Endothelial cell (in vitro differentiated cells): Measurements from ENCODE around the gene MED15. TPM values are rescaled to one million over a fixed set of nuclear protein-coding genes. Genes with fewer than 3 reads are reported as not detected.

Experiments
- DNase-seq: peaks from one replicate; pipeline ENCODE4 v3.0.0; 2021; ENCODE audit warnings: low spot score
- H3K27ac Mint-ChIP-seq: one replicate; pipeline ENCODE4 v1.8.0; 2021; ENCODE audit warnings: mixed read lengths, inconsistent platforms; ENCODE audit not compliant: unreplicated experiment
- H3K27me3 Mint-ChIP-seq: one replicate; pipeline ENCODE4 v1.8.0; 2021; ENCODE audit warnings: mild to moderate bottlenecking, moderate library complexity, mixed read lengths, inconsistent platforms; ENCODE audit not compliant: unreplicated experiment
- H3K36me3 Mint-ChIP-seq: one replicate; pipeline ENCODE4 v1.8.0; 2021; ENCODE audit warnings: mild to moderate bottlenecking, low read depth, mixed read lengths, inconsistent platforms; ENCODE audit not compliant: unreplicated experiment
- H3K4me1 Mint-ChIP-seq: one replicate; pipeline ENCODE4 v1.8.0; 2021; ENCODE audit warnings: mild to moderate bottlenecking, mixed read lengths, inconsistent platforms; ENCODE audit not compliant: unreplicated experiment
- H3K4me3 Mint-ChIP-seq: one replicate; pipeline ENCODE4 v1.8.0; 2021; ENCODE audit warnings: mild to moderate bottlenecking, mixed read lengths, inconsistent platforms; ENCODE audit not compliant: unreplicated experiment
- H3K9me3 Mint-ChIP-seq: one replicate; pipeline ENCODE4 v1.8.0; 2021; ENCODE audit warnings: mixed read lengths, inconsistent platforms; ENCODE audit not compliant: unreplicated experiment
- total RNA-seq: library from RNA; stranded (reverse); fragmentation: NEBNext Ultra II Directional; extraction: Animal tissue kit (Norgen Biotek cat#: 25700); gene quantifications from one replicate; pipeline ENCODE4 v1.2.1, GENCODE V29; 2021; ENCODE audit not compliant: unreplicated experiment
- TF ChIP-seq, protein P1 (sequence below): fragments of 200-600 bp; sonication (generic); IDR thresholded peaks from one replicate; pipeline ENCODE4 v1.5.0; 2021; ENCODE audit warnings: antibody characterized with exemption; ENCODE audit not compliant: unreplicated experiment

The MED15 gene
- total RNA-seq, 1 donor from 2014 or later, result 165 TPM

- H3K27me3 Mint-ChIP-seq, result peaks cover 4% of the 10 kb centered on the region
- no peak overlapping the region for H3K4me3 Mint-ChIP-seq
- TF ChIP-seq, protein P1, sequence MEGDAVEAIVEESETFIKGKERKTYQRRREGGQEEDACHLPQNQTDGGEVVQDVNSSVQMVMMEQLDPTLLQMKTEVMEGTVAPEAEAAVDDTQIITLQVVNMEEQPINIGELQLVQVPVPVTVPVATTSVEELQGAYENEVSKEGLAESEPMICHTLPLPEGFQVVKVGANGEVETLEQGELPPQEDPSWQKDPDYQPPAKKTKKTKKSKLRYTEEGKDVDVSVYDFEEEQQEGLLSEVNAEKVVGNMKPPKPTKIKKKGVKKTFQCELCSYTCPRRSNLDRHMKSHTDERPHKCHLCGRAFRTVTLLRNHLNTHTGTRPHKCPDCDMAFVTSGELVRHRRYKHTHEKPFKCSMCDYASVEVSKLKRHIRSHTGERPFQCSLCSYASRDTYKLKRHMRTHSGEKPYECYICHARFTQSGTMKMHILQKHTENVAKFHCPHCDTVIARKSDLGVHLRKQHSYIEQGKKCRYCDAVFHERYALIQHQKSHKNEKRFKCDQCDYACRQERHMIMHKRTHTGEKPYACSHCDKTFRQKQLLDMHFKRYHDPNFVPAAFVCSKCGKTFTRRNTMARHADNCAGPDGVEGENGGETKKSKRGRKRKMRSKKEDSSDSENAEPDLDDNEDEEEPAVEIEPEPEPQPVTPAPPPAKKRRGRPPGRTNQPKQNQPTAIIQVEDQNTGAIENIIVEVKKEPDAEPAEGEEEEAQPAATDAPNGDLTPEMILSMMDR, result no peak
- no peaks in the 10 kb centered on the region for H3K4me1 Mint-ChIP-seq
- DNase-seq, result no peak
- no peaks in the 10 kb centered on the region for H3K36me3 Mint-ChIP-seq
- H3K27ac Mint-ChIP-seq, result no peak overlapping the region
- no peaks in the 10 kb centered on the region for H3K9me3 Mint-ChIP-seq
Observed at GRCh38 chr22:20604092-20604747, 96.8 kb downstream of the MED15 start.

DNA sequence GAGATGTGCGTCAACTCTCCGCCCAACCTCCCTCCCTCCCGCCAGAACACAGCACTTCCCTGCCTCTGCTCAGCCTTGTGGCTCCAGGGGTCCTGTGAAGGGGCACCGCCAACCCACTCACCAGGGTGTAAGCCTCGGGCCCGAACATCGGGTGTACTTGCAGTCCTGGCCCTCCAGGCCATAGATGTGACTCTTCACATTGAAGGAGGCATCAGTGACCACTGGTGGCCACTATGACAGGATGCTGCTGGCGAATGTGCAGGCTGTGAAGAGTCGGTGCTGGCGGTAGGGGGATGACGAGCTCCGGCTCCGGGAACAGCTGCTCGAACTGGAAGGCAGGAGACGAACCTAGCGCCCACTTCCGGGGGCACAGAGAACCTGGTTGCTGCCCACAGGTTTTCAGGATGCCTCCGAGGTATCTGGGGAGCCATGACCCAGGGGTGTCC lies 97.4 kb downstream of the MED15 start:
- Mint-ChIP-seq H3K9me3 (no peaks in the 10 kb centered on the region), H3K36me3 (no peaks in the 10 kb centered on the region), H3K4me1 (no peaks in the 10 kb centered on the region), H3K27ac (no peak overlapping the region), H3K4me3 (no peak overlapping the region), H3K27me3 (peaks cover 6% of the 10 kb centered on the region)
- no peak for DNase-seq
- TF ChIP-seq, protein P1, result no peak

DNA sequence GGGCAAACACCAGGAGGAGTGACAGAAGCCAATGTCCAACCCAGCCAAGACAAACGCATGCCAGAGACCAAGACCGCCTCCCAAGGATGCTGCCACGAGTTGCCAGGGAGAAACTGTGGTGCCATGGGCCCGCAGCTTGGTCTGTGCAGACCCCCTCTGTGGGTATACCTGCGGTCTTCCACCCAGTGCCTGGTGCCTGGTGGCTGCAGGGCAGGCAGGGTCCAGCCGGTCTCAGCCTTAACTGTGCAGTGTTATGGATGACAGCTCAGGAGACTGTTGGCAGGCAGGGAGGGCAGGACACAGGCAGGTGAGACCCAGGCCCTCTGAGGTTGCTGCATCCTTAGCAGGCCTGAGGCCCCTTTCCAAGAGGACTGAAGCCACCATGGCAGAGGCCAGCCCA lies 97.9 kb downstream of the MED15 start:
- H3K27me3 Mint-ChIP-seq, result peaks cover 5% of the 10 kb centered on the region
- TF ChIP-seq, protein P1, result no peak
- DNase-seq, result no peak
- H3K4me1 Mint-ChIP-seq, result no peaks in the 10 kb centered on the region
- no peak overlapping the region for H3K4me3 Mint-ChIP-seq
- no peaks in the 10 kb centered on the region for H3K9me3 Mint-ChIP-seq
- H3K27ac Mint-ChIP-seq, result no peak overlapping the region
- H3K36me3 Mint-ChIP-seq, result no peaks in the 10 kb centered on the region

GRCh38 chr22:20606041-20606783 lies 98.8 kb downstream of the MED15 start:
- H3K4me1 Mint-ChIP-seq, result no peaks in the 10 kb centered on the region
- no peaks in the 10 kb centered on the region for H3K9me3 Mint-ChIP-seq
- H3K27me3 Mint-ChIP-seq, result peaks cover 6% of the 10 kb centered on the region
- TF ChIP-seq, protein P1, result peak; percentile 56
- no peak overlapping the region for H3K4me3 Mint-ChIP-seq
- H3K36me3 Mint-ChIP-seq, result no peaks in the 10 kb centered on the region
- DNase-seq, result peak; percentile 74
- no peak overlapping the region for H3K27ac Mint-ChIP-seq

- Mint-ChIP-seq H3K27ac (no peak overlapping the region), H3K9me3 (no peaks in the 10 kb centered on the region), H3K36me3 (no peaks in the 10 kb centered on the region), H3K4me1 (no peaks in the 10 kb centered on the region), H3K4me3 (no peak overlapping the region), H3K27me3 (peaks cover 7% of the 10 kb centered on the region)
- TF ChIP-seq, protein P1, result no peak
- DNase-seq, result no peak
Observed at GRCh38 chr22:20606784-20607128, 99.3 kb downstream of the MED15 start.
